Stimulated activated effector memory CD8-positive, alpha-beta T cell treated with anti-CD3 and anti-CD28 coated beads, Interleukin-12 subunit alpha, Interleukin-12 subunit beta, amount 100 ng/mL, for 72 hours (primary cell): ENCODE measurements around the gene TMEM44.
A peak's percentile ranks its signal among the peaks of the same experiment; 100 is the strongest.

Source experiments
- ATAC-seq: fragments of 150-1000 bp; cut with Tn5 transposase; 2 replicates; pipeline ENCODE4 v1.10.0; 2021
- DNase-seq, 2 donors: peaks; one replicate each; pipeline ENCODE4 v3.0.0; 2021 to 2022; ENCODE audit warnings: low spot score in 2 of 2
- H3K27ac Mint-ChIP-seq: one replicate; pipeline ENCODE4 v1.8.0; 2022; ENCODE audit warnings: mild to moderate bottlenecking, mixed read lengths
- H3K36me3 Mint-ChIP-seq: one replicate; pipeline ENCODE4 v1.8.0; 2022; ENCODE audit warnings: mild to moderate bottlenecking, mixed read lengths
- H3K4me1 Mint-ChIP-seq: one replicate; pipeline ENCODE4 v1.8.0; 2022; ENCODE audit warnings: mixed read lengths
- H3K4me3 Mint-ChIP-seq: one replicate; pipeline ENCODE4 v1.8.0; 2022; ENCODE audit warnings: mild to moderate bottlenecking, mixed read lengths
- H3K9me3 Mint-ChIP-seq: one replicate; pipeline ENCODE4 v1.8.0; 2022; ENCODE audit warnings: mixed read lengths

Gene TMEM44, protein sequence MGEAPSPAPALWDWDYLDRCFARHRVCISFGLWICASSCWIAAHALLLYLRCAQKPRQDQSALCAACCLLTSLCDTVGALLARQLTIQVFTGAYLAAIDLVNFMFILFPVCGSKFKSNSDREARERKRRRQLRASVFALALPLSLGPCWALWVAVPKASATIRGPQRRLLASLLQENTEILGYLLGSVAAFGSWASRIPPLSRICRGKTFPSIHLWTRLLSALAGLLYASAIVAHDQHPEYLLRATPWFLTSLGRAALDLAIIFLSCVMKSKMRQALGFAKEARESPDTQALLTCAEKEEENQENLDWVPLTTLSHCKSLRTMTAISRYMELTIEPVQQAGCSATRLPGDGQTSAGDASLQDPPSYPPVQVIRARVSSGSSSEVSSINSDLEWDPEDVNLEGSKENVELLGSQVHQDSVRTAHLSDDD

GRCh38 chr3:194633349-194634004 lies at the start of gene TMEM44:
TSS of gene TMEM44 (minus strand) at chr3:194633419. CDS start at chr3:194633215, 204 bp downstream.
- H3K9me3 Mint-ChIP-seq = no peaks in the 10 kb centered on the region
- DNase-seq (peak; percentile 62 to 86), ATAC-seq (peak; percentile 85)
- H3K27ac Mint-ChIP-seq = peak within 1 kb of the TSS; percentile 75
- peaks cover 7% of the 10 kb centered on the region for H3K36me3 Mint-ChIP-seq
- peaks cover 10% of the 10 kb centered on the region for H3K4me1 Mint-ChIP-seq
- H3K4me3 Mint-ChIP-seq = peak within 1 kb of the TSS; percentile 79

DNA sequence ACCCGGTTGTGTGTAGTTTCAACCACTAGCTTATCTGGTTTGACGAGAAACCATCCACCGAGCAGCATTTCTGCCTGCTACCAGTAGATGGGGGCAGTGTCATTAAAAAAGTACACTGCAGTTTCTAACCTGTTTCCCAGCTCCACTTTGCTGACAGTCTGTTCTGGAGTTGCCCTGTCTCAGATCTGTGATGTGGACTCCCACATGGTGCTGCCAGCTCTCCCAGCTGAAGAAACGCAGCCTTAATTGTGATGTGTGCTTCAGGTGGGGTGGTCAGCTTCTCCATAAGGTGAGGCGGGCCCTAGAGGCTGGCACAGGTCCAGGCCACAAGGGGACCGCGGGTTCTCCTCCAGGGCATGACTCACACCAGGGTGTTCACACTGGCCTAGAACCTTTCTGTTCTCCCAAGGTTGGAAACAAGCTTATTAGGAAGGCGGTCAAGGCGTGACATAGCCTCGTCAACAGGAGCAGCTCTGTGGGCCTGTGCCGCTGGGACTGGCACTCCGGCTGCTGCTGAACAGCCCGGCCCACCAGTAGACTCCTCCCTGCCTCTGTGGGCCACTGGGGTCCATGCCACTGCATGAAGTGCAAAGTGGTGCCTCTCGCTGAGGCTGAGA lies 49.6 kb upstream of the TMEM44 start:
- DNase-seq (peak in 1 of 2 donors; percentile 84), ATAC-seq (peak; percentile 75)
- H3K9me3 Mint-ChIP-seq = no peaks in the 10 kb centered on the region
- peaks cover 44% of the 10 kb centered on the region for H3K4me1 Mint-ChIP-seq
- peak overlapping the region; percentile 47 for H3K4me3 Mint-ChIP-seq
- H3K36me3 Mint-ChIP-seq = peaks cover 18% of the 10 kb centered on the region
- no peak overlapping the region for H3K27ac Mint-ChIP-seq

DNA sequence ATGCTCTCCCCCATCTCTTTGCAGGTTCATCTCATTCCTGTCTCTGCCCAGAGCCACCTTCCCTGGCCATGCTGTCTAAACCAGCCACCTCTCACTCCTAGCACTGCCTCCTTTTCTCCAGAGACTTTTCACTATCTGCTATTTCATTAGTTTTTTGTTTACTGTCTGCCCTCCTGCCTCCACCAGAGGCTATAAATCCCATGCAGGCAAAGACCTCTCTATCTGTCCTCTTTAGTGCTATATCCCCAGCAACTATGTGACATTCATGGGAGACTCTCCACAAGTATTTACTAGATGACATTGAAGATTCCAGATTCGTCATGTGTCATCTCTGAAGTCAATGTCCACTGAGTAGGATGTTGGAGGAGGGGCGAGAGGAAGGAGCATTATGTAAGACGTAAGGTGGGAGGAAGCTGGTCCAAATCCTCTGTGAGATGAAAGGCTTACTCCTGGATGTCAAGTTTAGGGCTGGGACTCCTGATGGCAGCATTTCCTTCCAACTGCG lies 49.0 kb upstream of the TMEM44 start:
- ATAC-seq (no peak), DNase-seq (no peak)
- Mint-ChIP-seq H3K4me3 (peak overlapping the region; percentile 47), H3K36me3 (peaks cover 14% of the 10 kb centered on the region), H3K9me3 (no peaks in the 10 kb centered on the region), H3K4me1 (peaks cover 40% of the 10 kb centered on the region), H3K27ac (peak overlapping the region; percentile 23)

GRCh38 chr3:194680888-194681615 lies 47.8 kb upstream of the TMEM44 start:
- no peaks in the 10 kb centered on the region for H3K9me3 Mint-ChIP-seq
- H3K4me3 Mint-ChIP-seq = no peak overlapping the region
- DNase-seq = no peak
- H3K36me3 Mint-ChIP-seq = peaks cover 6% of the 10 kb centered on the region
- H3K27ac Mint-ChIP-seq = no peak overlapping the region
- H3K4me1 Mint-ChIP-seq = peaks cover 44% of the 10 kb centered on the region
- ATAC-seq = no peak

- no peak for ATAC-seq
Measured at GRCh38 chr3:194676471-194676870, 43.3 kb upstream of the TMEM44 start.

DNA sequence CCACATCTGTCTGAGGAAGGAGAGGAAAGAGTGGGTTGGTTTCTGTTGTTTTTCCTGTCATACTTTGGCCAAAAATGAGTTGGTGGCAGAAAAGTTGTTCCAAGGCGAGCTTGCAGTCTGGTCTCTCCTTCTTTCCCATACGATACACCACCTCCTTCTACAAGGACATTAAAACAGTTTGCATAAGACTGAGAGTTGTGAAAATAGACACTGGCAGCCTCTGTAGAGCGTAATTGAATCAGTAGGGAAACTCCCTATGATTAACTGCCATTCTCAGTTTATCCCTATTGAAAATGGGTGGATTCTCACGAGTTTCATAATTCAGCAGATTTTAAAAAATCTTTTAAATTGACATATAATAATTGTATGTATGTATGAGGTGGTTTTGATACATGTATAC lies 42.5 kb upstream of the TMEM44 start:
- peak overlapping the region; percentile 66 for H3K27ac Mint-ChIP-seq
- peak; percentile 59 for ATAC-seq

More at GRCh38 chr3:194676471-194676870, 43.3 kb upstream of the TMEM44 start:
- Mint-ChIP-seq H3K9me3 (no peaks in the 10 kb centered on the region), H3K27ac (no peak overlapping the region), H3K4me3 (no peak overlapping the region), H3K36me3 (peaks cover 12% of the 10 kb centered on the region), H3K4me1 (peaks cover 43% of the 10 kb centered on the region)
- DNase-seq = no peak

DNA sequence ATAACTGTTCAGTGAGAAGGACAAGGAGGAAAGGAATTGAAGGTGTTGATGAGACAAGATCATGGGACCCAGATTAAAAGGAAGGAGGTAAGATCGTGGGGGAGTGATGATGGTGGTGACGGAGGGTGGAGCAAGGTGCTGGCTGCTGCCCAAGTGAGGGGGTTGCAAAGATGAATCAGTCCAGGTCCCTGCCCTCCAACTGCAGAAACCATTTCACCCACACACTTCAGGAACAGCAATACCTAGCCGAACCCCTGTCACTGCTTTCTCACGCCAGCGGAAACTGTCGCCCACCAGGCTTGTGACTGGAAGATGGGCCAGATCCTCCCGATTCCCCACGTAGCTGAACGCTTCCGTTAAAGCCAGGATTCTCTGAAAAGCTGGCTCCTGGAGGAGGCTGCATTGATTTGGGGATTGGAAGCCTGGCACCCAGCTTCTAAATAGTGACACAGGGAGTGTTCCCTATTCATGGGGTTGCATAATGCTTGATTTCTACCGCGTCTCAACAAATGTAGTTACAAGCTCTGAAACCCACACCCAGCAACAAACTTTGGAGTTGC lies 41.9 kb upstream of the TMEM44 start:
- peaks cover 48% of the 10 kb centered on the region for H3K4me1 Mint-ChIP-seq
- peaks cover 18% of the 10 kb centered on the region for H3K36me3 Mint-ChIP-seq
- peak overlapping the region; percentile 97 for H3K4me3 Mint-ChIP-seq
- no peaks in the 10 kb centered on the region for H3K9me3 Mint-ChIP-seq
- peak in 1 of 2 donors; percentile 78 for DNase-seq
- H3K27ac Mint-ChIP-seq = peak overlapping the region; percentile 66
- peak; percentile 81 for ATAC-seq

More for the DNA sequence above, 42.5 kb upstream of the TMEM44 start:
- H3K9me3 Mint-ChIP-seq = no peaks in the 10 kb centered on the region
- peaks cover 48% of the 10 kb centered on the region for H3K4me1 Mint-ChIP-seq
- peaks cover 13% of the 10 kb centered on the region for H3K36me3 Mint-ChIP-seq
- DNase-seq = no peak
- peak overlapping the region; percentile 97 for H3K4me3 Mint-ChIP-seq

DNA sequence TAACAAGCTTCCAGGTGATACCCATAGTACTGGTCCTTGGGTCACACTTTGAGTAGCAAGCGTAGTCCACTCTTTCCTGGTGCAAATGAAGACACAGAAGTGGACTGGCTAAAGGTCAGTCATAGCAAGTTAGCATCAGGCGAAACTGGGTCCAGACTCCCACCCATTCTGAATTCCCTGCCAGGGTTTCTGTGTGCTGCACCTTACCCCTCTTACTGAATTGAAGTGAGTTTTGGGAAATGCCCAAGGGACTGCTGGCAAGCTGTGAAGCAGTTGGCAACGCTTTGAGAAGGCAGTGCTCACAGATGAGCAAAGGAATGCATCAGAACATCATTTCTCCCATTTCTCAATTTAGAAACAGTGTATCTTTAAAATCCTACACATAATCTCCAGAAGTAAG lies 40.5 kb upstream of the TMEM44 start:
- Mint-ChIP-seq H3K36me3 (peaks cover 31% of the 10 kb centered on the region), H3K4me1 (peaks cover 56% of the 10 kb centered on the region), H3K4me3 (peak overlapping the region; percentile 97), H3K9me3 (no peaks in the 10 kb centered on the region), H3K27ac (no peak overlapping the region)
- DNase-seq (no peak), ATAC-seq (no peak)

- no peak for DNase-seq
- Mint-ChIP-seq H3K27ac (peak overlapping the region; percentile 99), H3K4me3 (peak overlapping the region; percentile 97), H3K36me3 (peaks cover 40% of the 10 kb centered on the region), H3K9me3 (no peaks in the 10 kb centered on the region), H3K4me1 (peaks cover 56% of the 10 kb centered on the region)
- no peak for ATAC-seq
Measured at GRCh38 chr3:194672876-194673275, 39.7 kb upstream of the TMEM44 start.

GRCh38 chr3:194671900-194672808 lies 38.9 kb upstream of the TMEM44 start, which contains the start of gene LSG1:
TSS of gene LSG1 (minus strand) at chr3:194672191. CDS start at chr3:194672162, 29 bp downstream.
- ATAC-seq = peak; percentile 87
- Mint-ChIP-seq H3K4me3 (peak within 1 kb of the TSS; percentile 97), H3K9me3 (no peaks in the 10 kb centered on the region), H3K4me1 (peaks cover 61% of the 10 kb centered on the region), H3K27ac (peak within 1 kb of the TSS; percentile 99), H3K36me3 (peaks cover 47% of the 10 kb centered on the region)
- DNase-seq = peak; percentile 69 to 91

GRCh38 chr3:194671511-194671899 lies 38.3 kb upstream of the TMEM44 start:
- peaks cover 53% of the 10 kb centered on the region for H3K36me3 Mint-ChIP-seq
- DNase-seq (no peak), ATAC-seq (no peak)
- H3K4me1 Mint-ChIP-seq = peaks cover 59% of the 10 kb centered on the region
- peak overlapping the region; percentile 97 for H3K4me3 Mint-ChIP-seq
- H3K27ac Mint-ChIP-seq = peak overlapping the region; percentile 99
- no peaks in the 10 kb centered on the region for H3K9me3 Mint-ChIP-seq

DNA sequence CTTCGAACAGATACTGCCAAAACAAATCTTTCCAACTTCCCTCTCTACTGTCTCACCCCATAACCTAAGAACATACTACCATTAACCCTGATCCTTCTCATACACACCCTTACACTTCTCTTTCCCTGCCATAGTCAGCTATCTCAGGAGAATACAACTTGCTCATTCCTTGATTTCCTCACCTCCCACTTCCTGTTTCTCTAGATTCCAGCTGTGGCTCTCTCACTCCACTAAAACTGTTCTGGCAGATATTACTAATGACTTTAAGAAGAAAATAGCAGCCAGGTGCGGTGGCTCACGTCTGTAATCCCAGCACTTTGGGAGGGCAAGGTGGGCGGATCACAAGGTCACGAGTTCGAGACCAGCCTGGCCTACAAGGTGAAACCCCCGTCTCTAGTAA lies 34.1 kb upstream of the TMEM44 start:
- DNase-seq (no peak), ATAC-seq (no peak)
- H3K27ac Mint-ChIP-seq = no peak overlapping the region
- peaks cover 89% of the 10 kb centered on the region for H3K36me3 Mint-ChIP-seq
- H3K4me1 Mint-ChIP-seq = peaks cover 30% of the 10 kb centered on the region
- no peaks in the 10 kb centered on the region for H3K9me3 Mint-ChIP-seq
- H3K4me3 Mint-ChIP-seq = no peak overlapping the region

DNA sequence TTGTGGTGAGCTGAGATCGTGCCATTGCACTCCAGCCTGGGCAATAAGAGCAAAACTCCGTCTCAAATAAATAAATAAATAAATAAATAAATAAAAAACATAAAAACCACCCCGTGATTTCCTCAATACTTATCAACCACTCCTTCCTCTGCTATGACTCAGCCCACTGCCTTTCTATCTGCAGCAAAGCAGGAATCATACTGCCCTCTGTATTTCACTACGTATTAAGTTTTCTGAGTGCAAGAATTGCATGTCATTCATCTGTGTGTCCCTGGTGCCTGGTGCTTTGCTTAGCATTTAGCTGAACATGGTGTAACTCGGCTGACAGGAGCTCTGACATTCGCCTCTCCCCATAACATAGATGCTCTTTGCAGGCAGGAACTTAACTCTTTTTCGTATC lies 31.6 kb upstream of the TMEM44 start:
- H3K4me1 Mint-ChIP-seq = peaks cover 17% of the 10 kb centered on the region
- no peak overlapping the region for H3K27ac Mint-ChIP-seq
- H3K4me3 Mint-ChIP-seq = no peak overlapping the region
- no peak for DNase-seq
- H3K36me3 Mint-ChIP-seq = peaks cover 96% of the 10 kb centered on the region
- no peak for ATAC-seq
- H3K9me3 Mint-ChIP-seq = no peaks in the 10 kb centered on the region

GRCh38 chr3:194661946-194662345 lies 28.7 kb upstream of the TMEM44 start:
- no peak for ATAC-seq
- H3K4me3 Mint-ChIP-seq = no peak overlapping the region
- DNase-seq = no peak
- peaks cover 3% of the 10 kb centered on the region for H3K4me1 Mint-ChIP-seq
- no peak overlapping the region for H3K27ac Mint-ChIP-seq
- peaks cover 96% of the 10 kb centered on the region for H3K36me3 Mint-ChIP-seq
- no peaks in the 10 kb centered on the region for H3K9me3 Mint-ChIP-seq
